Activated naive CD4-positive, alpha-beta T cell treated with Interleukin-2 at 50 U/mL for 16 hours (primary cell): Measurements from ENCODE around the gene HMGXB4.
A peak's percentile ranks its signal among the peaks of the same experiment; 100 is the strongest.

Source experiments
- DNase-seq: peaks from one replicate; pipeline ENCODE4 v3.0.0-alpha.2; 2020

Gene HMGXB4

DNA sequence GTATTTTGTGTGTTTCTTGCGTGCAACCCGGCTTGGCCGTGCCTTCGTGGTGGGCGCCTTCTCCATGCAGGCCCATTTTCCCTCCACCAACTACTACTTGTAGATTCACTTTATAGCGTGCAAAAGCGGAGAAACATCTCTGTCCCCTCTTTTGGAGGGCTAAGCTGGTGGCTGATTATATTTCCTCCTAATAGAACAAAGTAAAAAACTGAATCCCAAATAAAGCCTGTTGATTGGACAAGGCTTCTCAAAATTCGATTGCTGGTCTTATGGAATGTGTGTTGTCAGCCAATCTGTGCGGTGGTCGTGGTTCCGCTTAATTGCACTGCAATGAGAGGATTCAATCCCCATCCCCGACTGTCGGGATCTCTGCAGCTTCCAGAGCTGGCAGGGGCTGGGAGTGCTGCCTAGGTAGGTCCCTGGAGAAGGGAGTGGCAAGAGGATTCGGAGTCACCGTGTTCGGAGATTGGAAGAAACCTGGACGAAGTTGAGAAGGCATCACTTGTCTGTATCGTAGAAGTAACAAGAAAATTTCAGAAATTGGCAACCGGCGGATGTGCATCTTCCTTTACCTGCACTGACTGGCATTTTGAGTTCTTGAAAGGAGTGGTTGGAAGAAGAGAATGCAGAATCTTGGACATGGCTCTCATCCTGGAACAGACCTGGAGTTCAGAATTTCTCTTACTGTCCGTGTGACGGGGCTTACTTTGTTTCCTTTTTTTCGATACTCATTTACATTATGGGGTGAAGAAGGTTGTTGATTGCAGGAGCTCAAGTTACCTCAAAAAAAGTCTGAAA lies 1.1 kb downstream of the HMGXB4 start:
- no peak for DNase-seq

DNA sequence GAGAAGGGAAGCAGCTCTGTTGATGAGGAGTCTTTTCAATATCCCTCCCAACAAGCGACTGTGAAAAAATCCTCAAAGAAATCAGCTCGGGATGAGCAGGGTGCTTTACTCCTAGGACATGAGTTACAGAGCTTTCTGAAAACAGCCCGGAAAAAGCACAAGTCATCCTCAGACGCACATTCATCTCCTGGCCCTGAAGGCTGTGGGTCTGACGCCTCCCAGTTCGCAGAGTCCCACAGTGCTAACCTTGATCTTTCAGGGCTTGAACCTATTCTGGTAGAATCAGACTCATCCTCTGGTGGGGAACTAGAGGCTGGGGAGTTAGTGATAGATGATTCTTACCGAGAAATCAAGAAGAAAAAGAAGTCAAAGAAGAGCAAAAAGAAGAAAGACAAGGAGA lies 7.7 kb downstream of the HMGXB4 start:
- DNase-seq: no peak

DNA sequence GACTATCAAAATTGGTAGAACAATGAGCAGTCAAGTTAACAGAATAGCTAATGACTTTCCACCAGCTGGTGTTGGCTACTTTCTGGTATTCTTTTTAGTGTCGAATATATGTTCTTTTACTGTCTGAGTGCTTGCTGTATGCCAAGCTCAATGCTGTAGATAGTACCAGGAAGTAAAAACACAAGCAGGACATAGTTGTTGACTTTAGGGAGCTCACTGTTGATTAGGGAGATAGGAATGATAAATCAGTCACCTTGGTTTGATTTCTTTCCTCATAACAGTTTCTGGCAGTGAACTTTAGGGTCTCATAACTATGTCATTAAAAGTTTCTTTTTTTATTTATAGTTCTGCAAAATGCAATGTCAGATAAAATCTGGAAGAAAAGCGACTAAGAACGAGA lies 9.0 kb downstream of the HMGXB4 start:
- DNase-seq: no peak

DNA sequence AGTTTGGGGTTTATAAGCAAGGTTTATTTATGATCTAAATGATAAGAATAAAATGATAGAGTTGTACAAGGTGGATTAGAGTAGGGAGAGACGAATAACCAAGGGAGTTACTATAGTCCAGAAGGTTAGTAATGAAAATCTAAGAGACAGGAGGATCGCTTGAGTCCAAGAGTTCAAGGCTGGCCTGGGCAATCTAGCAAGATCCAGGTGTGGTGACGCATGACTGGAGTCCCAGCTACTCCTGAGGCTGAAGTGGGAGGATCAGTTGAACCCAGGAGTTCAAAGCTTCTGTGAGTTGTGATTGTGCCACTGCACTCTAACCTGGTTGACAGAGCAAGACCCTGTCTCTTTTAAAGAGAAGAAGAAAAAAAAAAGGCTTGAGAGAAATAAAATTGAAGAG lies 12.3 kb downstream of the HMGXB4 start:
- no peak for DNase-seq

DNA sequence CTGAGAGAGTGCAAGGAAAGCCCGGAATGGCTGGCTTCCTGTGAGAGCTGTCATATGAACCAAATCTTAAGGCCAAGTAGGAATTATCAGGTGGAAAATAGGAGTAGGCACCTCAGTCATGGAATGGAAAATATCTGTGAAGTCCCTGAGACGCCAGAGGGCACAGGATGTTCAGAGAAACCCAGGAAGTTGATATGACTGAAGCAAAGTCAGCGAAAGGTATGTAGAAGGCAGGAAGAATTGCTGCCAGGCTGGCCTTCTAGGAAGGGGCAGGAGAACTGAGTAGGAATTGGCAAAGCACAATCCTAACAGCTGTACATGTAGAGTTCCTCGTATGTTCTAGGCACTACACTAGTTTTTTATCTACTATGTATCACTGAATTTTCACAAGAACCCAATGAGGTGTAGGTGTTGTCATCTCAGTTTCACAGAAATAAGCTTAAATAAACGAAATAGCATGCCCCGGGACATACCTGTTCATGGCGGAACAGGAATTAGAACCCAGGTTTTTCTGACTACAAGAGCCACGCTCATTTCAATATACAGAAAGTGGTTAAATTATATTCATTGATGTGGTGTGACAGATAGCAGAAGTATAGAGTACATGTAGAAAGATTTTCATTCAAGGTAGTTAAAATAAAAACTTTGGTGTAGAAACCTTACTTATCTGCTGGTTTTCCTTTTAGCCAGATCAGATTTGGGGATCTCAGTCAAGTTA lies 17.0 kb downstream of the HMGXB4 start:
- DNase-seq: no peak

DNA sequence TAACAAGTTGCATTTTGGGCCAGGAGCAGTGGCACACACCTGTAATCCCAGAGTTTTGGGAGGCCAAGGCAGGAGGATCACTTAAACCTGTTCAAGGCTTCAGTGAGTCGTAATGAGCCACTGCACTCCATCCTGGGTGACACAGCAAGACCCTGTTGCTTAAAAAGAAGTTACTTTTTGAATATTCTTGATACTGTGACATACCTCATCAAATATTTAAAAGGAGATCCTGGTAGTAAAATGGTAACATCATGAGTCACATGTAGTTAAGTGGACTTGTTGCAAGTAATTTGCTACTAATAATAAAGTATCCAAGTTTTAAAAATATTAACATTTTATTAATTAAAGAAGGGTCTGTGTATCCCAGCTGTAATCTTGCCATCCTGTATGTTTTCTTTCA lies 18.3 kb downstream of the HMGXB4 start:
- no peak for DNase-seq

DNA sequence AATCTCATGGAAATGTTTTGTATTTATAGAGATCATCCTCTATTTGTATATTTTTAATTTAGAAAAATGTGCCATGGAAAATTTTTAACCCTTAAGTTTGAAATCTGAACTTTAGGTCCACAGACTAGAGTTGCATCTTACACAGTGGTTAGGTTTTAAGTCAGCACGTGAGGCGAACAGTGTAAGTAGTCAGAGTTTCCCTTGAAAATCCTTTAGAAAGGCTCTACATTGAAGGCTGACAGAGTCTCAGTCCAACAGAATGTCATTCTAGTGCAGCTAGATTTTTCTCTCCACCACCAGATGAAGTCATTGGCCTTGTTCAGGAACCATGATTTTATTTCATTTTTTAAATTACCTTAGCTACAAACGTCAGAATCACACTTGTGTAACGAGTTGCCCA lies 18.7 kb downstream of the HMGXB4 start:
- no peak for DNase-seq

DNA sequence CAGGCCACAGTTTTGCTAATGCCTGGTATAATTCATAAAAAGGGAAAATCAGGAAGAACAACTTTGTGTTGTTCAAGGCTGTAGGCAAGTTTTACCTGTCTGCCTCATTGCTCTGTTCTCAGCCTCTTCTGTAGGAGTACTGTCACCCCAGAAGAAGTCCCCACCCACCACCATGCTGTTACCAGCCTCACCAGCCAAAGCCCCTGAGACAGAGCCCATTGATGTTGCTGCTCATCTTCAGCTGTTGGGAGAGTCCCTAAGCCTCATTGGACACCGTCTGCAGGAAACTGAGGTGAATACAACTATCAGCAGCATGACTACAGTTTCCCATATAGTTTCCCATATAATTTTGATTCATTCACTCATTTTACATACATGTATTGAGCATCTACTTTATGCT lies 30.8 kb downstream of the HMGXB4 start:
- no peak for DNase-seq

DNA sequence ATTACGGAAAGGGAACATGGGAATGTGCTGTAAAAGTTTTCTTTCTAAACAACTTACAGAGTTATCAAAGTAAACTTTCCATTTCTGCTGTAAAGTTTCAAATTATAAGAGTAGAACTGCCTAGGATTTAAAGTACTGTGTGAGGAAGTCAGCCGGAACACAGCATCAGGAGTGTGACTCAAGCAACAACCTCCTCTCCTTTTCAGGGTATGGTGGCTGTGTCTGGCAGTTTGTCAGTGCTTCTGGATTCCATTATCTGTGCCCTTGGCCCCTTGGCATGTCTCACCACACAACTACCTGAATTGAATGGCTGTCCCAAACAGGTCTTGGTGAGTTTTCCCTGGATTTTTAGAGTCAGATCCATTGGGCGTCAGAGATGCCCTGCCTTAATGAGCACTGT lies 35.5 kb downstream of the HMGXB4 start:
- no peak for DNase-seq

DNA sequence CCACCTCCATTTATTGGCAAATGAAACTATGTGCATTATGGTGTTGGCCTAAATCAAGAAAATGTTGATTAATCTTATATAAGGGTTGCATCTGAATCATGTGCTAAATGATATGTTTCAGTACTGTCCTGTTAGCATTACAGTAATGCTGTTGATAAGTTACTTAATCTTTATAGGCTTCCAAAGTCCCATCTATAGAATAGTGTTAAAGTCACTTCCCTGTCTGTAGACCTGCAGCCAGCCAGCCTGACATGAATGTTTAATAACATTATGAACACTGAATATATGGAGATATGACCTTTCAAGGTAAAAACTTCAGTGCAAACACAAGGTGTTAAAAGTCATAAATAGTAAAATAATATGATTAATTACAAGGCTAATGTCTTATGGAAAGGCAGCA lies 38.8 kb downstream of the HMGXB4 start:
- no peak for DNase-seq

DNA sequence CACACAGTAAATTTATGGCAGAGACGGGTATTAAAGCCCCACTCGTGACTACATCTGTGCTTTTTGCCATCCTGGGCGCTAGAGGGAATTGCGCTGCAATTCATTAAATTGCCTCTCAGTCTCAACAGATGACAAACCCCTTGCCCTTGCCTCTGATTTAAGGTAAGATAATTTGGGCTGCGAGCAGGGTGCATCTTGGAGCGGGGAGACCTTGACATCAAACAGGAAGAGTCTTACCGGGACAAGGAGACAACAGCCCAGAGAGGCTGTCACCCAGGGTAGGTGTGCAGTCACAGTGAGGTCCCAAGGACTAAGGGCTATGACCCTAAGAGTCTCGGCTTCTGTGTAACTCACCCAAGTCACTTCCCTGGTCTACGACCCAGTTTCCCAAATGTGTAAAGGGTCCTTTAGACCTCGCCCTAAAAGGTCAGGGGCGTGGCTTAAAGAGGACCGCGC lies 42.0 kb downstream of the HMGXB4 start:
- DNase-seq: no peak

DNA sequence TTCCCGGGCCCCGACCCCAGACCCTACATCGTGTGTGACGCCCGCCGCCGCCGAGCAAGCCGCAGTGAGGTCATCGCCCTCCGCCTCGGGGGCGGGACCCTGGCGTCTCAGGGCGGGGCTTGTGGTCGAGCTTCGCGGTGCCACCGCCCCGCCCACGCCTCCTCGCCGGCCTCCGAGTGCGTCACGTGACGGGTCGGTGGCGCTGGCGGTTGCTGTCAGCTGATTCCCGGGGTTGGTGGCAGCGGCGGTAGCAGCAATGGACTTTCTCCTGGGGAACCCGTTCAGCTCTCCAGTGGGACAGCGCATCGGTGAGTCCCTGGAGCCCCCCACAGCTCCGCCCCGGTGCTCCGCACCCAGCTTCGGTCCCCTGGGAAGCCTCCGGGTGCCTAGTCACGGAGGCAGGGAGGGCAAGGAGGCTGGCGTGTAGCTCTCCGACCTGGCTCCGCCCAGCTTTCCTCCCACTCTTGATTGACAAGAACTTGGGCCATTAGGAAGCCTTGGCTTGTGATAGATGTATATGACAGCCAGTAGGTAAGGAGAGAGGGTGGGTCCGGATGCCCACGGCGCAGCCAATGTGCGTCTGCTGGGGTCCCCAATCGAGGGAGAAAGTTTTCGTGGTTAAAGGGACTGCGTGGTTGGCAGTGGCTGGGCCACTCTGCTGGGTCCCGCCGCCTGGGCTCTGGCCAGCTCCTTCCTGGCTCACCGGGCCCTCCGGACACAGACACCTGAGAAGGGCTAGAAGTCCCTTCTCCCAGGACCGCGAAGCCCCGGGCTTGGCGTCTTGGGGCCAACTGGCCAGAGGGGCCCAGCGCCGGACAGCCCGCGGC lies 42.6 kb downstream of the HMGXB4 start, which contains the start of gene TOM1:
TSS of gene TOM1 (plus strand) at position 222 of the 827 bp plus-strand sequence. CDS start at position 257, 35 bp downstream.
- DNase-seq: peak; percentile 97

DNA sequence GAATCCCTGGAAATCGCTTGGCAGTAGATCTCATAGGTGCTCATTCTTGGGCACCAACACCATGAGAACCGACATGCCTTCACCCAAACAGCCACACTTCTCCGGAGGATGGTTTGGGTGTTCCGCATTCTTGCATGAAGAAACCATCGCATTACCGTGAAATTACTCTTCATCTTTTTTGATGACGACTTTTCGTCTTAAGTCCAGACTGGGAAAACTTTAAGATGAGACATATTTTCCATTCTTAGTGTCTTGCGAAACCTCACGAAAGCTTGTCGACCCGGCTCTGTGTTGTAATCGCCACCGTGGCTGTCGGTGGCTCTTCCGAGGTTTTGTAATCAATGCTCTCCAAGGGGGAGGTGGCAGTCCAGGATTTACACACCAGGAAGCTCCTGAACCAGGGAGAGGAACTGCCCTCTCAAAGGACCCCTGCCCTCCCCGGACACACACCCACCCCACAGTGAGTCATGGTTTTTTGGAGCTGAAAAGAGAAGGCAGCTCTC lies 44.1 kb downstream of the HMGXB4 start:
- no peak for DNase-seq

DNA sequence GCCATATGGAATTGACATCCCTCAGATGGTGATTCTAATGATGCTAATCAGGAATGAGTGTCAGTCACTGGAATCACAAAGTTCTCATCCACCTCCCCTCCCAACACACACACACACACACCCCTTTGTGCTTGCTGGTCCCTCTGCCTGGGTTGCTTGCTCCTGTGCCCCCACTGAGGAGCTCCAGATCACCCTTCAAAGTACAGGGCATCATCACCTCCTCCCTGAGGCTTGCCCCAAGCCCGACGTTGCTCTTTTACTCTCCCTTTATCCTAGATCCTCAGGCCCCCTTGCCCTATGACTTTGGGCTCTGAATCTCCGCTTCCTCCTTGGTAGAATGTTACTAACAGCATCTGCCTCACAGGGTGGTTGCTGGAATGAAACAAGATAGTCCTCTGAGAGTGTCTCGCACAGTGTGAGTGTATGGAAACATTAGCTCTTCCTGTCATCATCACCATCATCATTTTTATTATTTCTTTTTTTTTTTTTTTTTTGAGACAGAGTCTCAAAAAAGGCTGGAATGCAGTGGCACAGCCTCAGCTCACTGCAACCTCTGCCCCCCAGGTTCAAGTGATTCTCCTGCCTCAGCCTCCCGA lies 45.8 kb downstream of the HMGXB4 start:
- DNase-seq: no peak

DNA sequence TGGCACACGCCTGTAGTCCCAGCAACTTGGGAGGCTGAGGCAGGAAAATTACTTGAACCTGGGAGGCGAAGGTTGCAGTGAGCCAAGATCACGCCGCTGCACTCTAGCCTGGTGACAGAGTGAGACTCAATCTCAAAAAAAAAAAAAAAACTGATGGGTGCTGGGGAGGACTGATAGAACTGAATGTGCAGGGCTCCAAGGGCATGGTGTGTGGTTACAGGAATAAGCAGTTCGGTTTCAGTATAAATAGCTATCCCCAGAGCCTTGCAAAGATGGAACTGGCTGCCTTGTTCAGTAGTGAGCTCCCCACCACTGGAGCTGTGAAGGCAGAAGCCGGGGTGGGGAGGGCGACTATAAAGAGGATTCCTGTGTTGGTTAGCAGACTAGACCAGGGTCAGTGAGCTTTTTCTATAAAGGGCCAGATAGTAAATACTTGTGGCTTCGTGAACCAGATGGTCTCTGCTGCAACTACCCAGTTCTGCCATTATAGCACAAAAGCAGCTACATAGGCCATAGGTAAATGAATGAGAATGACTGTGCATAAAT lies 48.3 kb downstream of the HMGXB4 start:
- no peak for DNase-seq

DNA sequence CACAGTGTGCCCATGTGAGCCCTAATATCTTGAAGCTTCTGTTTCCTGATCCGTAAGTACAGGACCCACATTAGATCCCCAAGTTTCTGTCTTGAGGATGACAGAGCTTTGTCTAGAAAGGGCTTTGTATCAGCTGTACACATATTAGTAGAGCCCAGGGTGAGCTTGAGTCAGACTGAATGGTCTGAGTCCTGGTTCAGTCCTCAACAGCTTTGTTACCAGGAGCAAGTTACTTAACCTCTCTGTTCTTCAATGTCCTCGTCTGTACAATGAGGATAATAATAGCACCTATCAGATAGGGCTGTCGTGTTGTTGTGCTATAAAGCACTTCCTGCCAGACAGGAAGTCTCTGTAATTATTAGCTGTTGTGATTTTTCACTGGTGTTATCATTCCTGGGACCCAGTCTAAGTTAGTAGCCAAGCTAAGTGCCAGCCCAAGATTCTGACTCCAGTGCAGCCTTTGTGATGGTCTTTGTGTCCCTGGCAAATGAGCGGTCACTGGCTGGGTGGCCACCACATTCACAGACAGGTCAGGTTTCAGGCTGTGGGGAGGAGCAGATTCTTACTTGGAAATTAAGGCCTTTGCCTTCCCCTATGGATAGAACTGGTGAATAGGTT lies 49.2 kb downstream of the HMGXB4 start:
- no peak for DNase-seq

DNA sequence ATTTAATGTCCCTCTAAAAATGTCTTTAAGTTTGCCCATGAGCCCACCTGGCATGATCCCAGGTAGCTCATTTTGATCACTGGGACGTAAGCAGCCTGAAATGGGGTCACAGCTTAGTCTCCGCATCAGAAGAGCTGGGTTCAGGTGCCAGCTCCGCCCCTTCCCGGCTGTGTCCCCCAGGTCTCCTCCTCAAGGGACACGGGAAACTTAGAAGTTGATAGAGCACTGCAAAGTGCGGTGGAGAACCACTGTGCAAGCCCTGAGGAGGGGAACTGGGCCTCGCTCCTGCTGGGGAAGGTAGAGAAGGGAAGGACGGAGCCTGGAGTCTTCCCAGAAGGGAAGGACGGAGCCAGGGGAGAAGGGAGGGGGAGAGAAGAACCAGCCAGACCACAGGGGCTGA lies 50.1 kb downstream of the HMGXB4 start:
- DNase-seq: no peak

DNA sequence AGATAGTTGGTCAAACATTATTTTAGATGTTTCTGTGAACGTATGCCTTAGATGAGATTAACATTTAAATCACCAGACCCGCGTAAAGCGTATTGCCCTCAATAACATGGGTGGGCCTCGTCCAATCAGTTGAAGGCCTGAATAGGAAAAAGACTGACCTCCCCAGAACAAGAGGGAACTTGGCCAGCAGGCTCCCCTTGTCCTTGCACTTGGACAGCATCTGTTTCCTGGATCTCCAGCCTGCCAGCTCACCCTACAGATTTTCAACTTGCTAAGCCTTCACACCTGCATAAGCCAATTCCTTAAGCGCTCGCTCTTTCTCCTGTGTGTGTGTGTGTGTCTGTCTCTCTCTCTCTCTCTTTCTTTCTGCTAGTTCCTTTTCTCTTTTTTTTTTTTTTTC lies 50.6 kb downstream of the HMGXB4 start:
- no peak for DNase-seq

DNA sequence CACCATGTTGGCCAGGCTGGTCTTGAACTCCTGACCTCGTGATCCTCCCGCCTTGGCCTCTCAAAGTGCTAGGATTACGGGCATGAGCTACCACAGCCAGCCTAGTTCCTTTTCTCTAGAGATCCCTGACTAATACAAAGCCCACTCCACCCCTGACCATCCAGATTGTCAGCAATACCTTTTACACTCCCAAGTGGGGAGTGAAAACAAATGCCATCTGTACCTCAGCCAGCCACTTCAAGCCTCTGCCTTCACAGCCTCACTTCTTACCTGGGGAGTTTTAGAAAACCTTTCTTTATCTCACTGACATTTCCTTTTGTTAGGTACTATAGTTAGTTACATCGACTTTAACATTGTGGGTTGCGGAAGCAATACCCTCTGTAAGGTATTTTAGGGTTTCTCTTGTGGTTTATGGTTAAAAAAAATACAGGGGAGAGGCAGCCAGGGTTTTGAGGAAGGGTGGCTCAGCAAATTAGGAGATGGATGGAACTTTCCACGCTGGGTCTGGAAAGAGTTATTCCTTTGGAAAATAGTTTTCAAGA lies 51.3 kb downstream of the HMGXB4 start:
- no peak for DNase-seq

DNA sequence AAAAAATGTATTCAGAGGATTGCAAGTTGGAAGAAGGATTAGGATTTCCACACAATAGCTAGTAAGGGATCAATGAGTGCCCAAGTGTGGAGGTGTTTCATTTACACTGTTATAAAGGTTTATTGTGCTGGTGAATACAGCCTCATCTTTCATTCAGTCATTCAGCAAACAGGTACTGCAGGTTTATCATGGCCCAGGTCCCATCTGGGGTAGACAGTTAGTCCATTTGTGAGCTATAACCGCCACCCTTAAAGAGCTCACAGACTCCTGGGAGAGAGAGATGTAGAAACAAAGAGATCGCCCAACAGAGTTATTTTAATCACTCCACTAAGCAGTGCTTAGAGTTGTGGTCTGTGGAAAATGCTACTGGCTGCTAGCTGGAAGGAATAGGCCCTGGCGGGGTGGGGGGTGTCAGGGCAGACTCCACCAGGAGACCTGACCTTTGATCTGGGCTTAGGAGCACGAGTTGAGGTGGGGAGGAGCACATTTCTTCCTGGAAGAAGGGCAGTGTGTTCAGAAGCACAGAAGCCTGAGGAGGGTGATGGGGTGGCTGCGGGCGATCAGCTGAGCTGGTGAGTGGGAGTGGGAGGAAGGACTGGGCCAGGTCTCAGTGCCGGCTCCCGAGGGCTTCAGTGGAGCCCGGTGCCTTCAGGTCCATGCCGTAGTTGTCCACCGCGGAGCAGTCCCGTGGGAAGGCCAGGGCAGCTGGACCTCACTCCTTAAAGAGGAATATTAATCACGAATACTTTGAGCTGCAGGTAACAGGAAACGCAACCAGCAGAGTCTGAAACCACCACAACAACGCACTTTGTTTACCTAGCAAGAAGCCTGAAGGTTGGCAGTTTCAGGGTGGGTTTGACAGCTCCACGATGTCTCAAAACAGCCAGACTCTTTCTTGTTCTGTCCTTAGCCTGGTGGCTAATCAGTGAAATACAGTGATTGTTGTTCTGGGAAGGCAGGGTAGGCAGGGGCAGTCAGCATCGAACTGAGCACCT lies 53.6 kb downstream of the HMGXB4 start:
- no peak for DNase-seq
